RWPE1 (cell line): ENCODE measurements around the gene MASTL.

Source experiments
- CTCF ChIA-PET: fragments of 350-600 bp; sonication (Branson Sonifier 250); formaldehyde crosslinking; extraction: SDS; loops from one replicate; lab custom pipeline; 2021; lab: Yijun Ruan, JAX
- POLR2A ChIA-PET: fragments of 400-600 bp; formaldehyde crosslinking; extraction: SDS; loops from one replicate; lab custom pipeline; 2020; ENCODE audit warnings: antibody characterized with exemption; ENCODE audit not compliant: low non-redundant PET; lab: Yijun Ruan, JAX
- DNase-seq: peaks from one replicate; pipeline ENCODE4 v3.0.0; 2012; ENCODE audit warnings: low spot score
- H3K27ac ChIP-seq: fragments of 450-650 bp; 2 replicates; pipeline ENCODE4 v1.5.1; 2017
- CTCF ChIP-seq: fragments of 450-650 bp; conservative IDR thresholded peaks from 2 replicates; pipeline ENCODE4 v1.5.1; 2017; ENCODE audit warnings: low read depth, mild to moderate bottlenecking

The MASTL gene

GRCh38 chr10:27230022-27230421 lies 74.9 kb downstream of the MASTL start:
- no peak overlapping the region for H3K27ac ChIP-seq
- DNase-seq = no peak
- CTCF ChIA-PET = interaction anchor here (0.6 kb wide), 1 partner anchor 158 kb away, joined by 3 read pairs; no protein-coding TSS in a partner anchor
- POLR2A ChIA-PET = no interaction called here
- TF ChIP-seq CTCF = no peak

GRCh38 chr10:27235706-27236105 lies 80.6 kb downstream of the MASTL start:
- ChIA-PET POLR2A (no interaction called here), CTCF (interaction anchor here (0.6 to 1.5 kb wide), 4 partner anchors 12 to 374 kb away, joined by 3 to 7 read pairs (median 3); no protein-coding TSS in a partner anchor)
- no peak for DNase-seq
- H3K27ac ChIP-seq = no peak overlapping the region
- TF ChIP-seq CTCF = no peak
